HepG2 (cell line): Measurements from ENCODE around the gene CARMIL1. TPM values are rescaled to one million over a fixed set of nuclear protein-coding genes. Genes with fewer than 3 reads are reported as not detected.

Source experiments
- ATAC-seq: fragments of 200-7000 bp; cut with Tn5 transposase; 3 replicates; pipeline ENCODE4 v1.9.1; 2020; ENCODE audit warnings: mild to moderate bottlenecking, moderate library complexity
- BruUV-seq: library from RNA; stranded (reverse); fragments of 400-500 nt; replicated peaks from 2 replicates; lab custom pipeline; 2021; lab: Mats Ljungman, UMichigan
- CTCF ChIA-PET: fragments of 300-600 bp; formaldehyde crosslinking; extraction: SDS; loops from one replicate; lab custom pipeline; 2021; ENCODE audit warnings: low total read pairs, inconsistent platforms, low intra/inter-chr PET ratio; lab: Yijun Ruan, JAX
- POLR2A ChIA-PET: fragments of 350-600 bp; sonication (Branson Sonifier 250); formaldehyde crosslinking; loops from one replicate; lab custom pipeline; 2020; ENCODE audit warnings: antibody characterized with exemption, inconsistent platforms; lab: Yijun Ruan, JAX
- DNase-seq: peaks from one replicate; pipeline ENCODE4 v3.0.0-alpha.2; 2015; ENCODE audit warnings: low spot score
- FAIRE-seq: peaks from 3 replicates; lab custom pipeline; 2011; peaks lifted over from hg19 to GRCh38; lab: Jason Lieb, UNC
- H2AFZ ChIP-seq: one replicate; pipeline ENCODE4 v1.6.1; 2011; ENCODE audit warnings: low read length, inconsistent platforms
- H3K27ac ChIP-seq: fragments of 300-600 bp; 3 replicates; pipeline ENCODE4 v1.8.0; 2011; ENCODE audit warnings: mixed run types, mild to moderate bottlenecking, mixed read lengths, low read length, inconsistent platforms; ENCODE audit not compliant: insufficient read depth; ENCODE audit errors: extremely low read length
- H3K27me3 ChIP-seq, 2 experiments: fragments of 200-600 bp in 1 of 2; 2 replicates in 1 of 2; 3 replicates in 1 of 2; pipeline versions ENCODE4 v1.6.0 to v1.8.0; 2011; ENCODE audit warnings: low read length in 2 of 2, mild to moderate bottlenecking in 2 of 2, moderate library complexity in 2 of 2, inconsistent platforms in 1 of 2; ENCODE audit not compliant: insufficient read depth in 2 of 2, control insufficient read depth in 1 of 2
- H3K36me3 ChIP-seq, 2 experiments: fragments of 200-600 bp in 1 of 2; replicated peaks in 1 of 2; 2 replicates in 1 of 2; 3 replicates in 1 of 2; pipeline versions ENCODE4 v1.5.1 to v1.8.0; 2011; ENCODE audit warnings: low read length in 2 of 2, inconsistent platforms in 1 of 2; ENCODE audit not compliant: insufficient read depth in 2 of 2, control insufficient read depth in 1 of 2
- H3K4me1 ChIP-seq: 2 replicates; pipeline ENCODE4 v1.5.1; 2012; ENCODE audit warnings: low read length, inconsistent platforms; ENCODE audit not compliant: insufficient read depth
- H3K4me2 ChIP-seq: 2 replicates; pipeline ENCODE4 v1.6.0; 2011; ENCODE audit warnings: low read depth, low read length, inconsistent platforms
- H3K4me3 ChIP-seq, 3 experiments: fragments of 200-600 bp in 1 of 3; sonication (generic), shearing (Covaris generic) in 1 of 3; replicated peaks in 1 of 3; 2 replicates each; pipeline ENCODE4 v1.5.1; 2011 to 2016; ENCODE audit warnings: low read length in 3 of 3, inconsistent platforms in 2 of 3, low read depth in 2 of 3, mild to moderate bottlenecking in 2 of 3, control low read depth in 1 of 3, mixed read lengths in 1 of 3; ENCODE audit not compliant: insufficient read depth in 1 of 3
- H3K79me2 ChIP-seq: one replicate; pipeline ENCODE4 v1.6.1; 2011; ENCODE audit warnings: low read length, inconsistent platforms; ENCODE audit not compliant: insufficient read depth
- H3K9ac ChIP-seq: 2 replicates; pipeline ENCODE4 v1.6.0; 2011; ENCODE audit warnings: mild to moderate bottlenecking, low read depth, low read length, inconsistent platforms; ENCODE audit not compliant: insufficient read depth
- H3K9me3 ChIP-seq: 2 replicates; pipeline ENCODE4 v1.5.1; 2012; ENCODE audit warnings: mild to moderate bottlenecking, low read length
- H4K20me1 ChIP-seq: 2 replicates; pipeline ENCODE4 v1.6.0; 2011; ENCODE audit warnings: inconsistent platforms, mild to moderate bottlenecking, low read length, moderate library complexity; ENCODE audit not compliant: insufficient read depth
- BATF2 ChIP-seq: sonication (generic); formaldehyde crosslinking; IDR thresholded peaks from 2 replicates; pipeline ENCODE4 v1.8.0; 2022; ENCODE audit warnings: mild to moderate bottlenecking, missing genetic modification reagents, moderate library complexity
- ELF3 ChIP-seq: IDR thresholded peaks from 2 replicates; pipeline ENCODE4 v1.6.1; 2016; ENCODE audit warnings: missing genetic modification reagents, missing compliant biosample characterization
- HNF4A ChIP-seq: sonication (generic); formaldehyde crosslinking; IDR thresholded peaks from 2 replicates; pipeline ENCODE4 v1.4.0; 2020; ENCODE audit warnings: missing genetic modification reagents
- IKZF1 ChIP-seq: fragments of 450-650 bp; IDR thresholded peaks from 2 replicates; pipeline ENCODE4 v1.7.1; 2016
- KLF11 ChIP-seq: IDR thresholded peaks from 2 replicates; pipeline ENCODE4 v1.6.1; 2016; ENCODE audit warnings: missing compliant biosample characterization
- MED1 ChIP-seq: sonication (generic); formaldehyde crosslinking; IDR thresholded peaks from 2 replicates; pipeline ENCODE4 v1.4.0; 2020; ENCODE audit warnings: missing genetic modification reagents
- MED13 ChIP-seq: sonication (generic); formaldehyde crosslinking; IDR thresholded peaks from 2 replicates; pipeline ENCODE4 v1.5.0; 2020; ENCODE audit warnings: missing genetic modification reagents
- POLR2G ChIP-seq: fragments of 200-400 bp; formaldehyde crosslinking; IDR thresholded peaks from 2 replicates; pipeline ENCODE4 v1.6.1; 2018; ENCODE audit warnings: mild to moderate bottlenecking, low read depth, low read length, moderate library complexity
- ZNF274 ChIP-seq: sonication (generic); formaldehyde crosslinking; IDR thresholded peaks from 2 replicates; pipeline ENCODE4 v1.5.1; 2020; ENCODE audit warnings: mild to moderate bottlenecking, missing genetic modification reagents
- ZNF292 ChIP-seq: sonication (generic); formaldehyde crosslinking; IDR thresholded peaks from 2 replicates; pipeline ENCODE4 v1.8.1; 2022; ENCODE audit warnings: mild to moderate bottlenecking, low read depth, missing genetic modification reagents, borderline replicate concordance
- ZNF530 ChIP-seq: sonication (generic); formaldehyde crosslinking; IDR thresholded peaks from 2 replicates; pipeline ENCODE4 v1.5.0; 2020; ENCODE audit warnings: low read depth, mild to moderate bottlenecking, missing genetic modification reagents
- ZNF558 ChIP-seq: sonication (generic); formaldehyde crosslinking; IDR thresholded peaks from 2 replicates; pipeline ENCODE4 v1.9.0; 2022; ENCODE audit warnings: mild to moderate bottlenecking, missing genetic modification reagents, borderline replicate concordance
- ZNF564 ChIP-seq: sonication (generic); formaldehyde crosslinking; IDR thresholded peaks from 2 replicates; pipeline ENCODE4 v1.8.1; 2023; ENCODE audit warnings: mild to moderate bottlenecking, missing genetic modification reagents
- ZNF639 ChIP-seq: conservative IDR thresholded peaks from 2 replicates; pipeline ENCODE4 v1.6.1; 2018; ENCODE audit warnings: missing genetic modification reagents
- ZNF691 ChIP-seq: sonication (generic); formaldehyde crosslinking; IDR thresholded peaks from 2 replicates; pipeline ENCODE4 v1.4.0; 2020; ENCODE audit warnings: missing genetic modification reagents, low read depth, mild to moderate bottlenecking, borderline replicate concordance
- ZUFSP ChIP-seq: sonication (generic); formaldehyde crosslinking; IDR thresholded peaks from 2 replicates; pipeline ENCODE4 v1.9.0; 2021; ENCODE audit warnings: missing genetic modification reagents, mild to moderate bottlenecking, borderline replicate concordance
- WGBS: methylation state at CpG from one replicate; pipeline ENCODE4 v1.1.6; 2017; ENCODE audit warnings: low lambda C conversion rate; 5-methylcytosine and 5-hydroxymethylcytosine counted together
- in situ Hi-C: cut with HindIII; loops from 2 replicates; pipeline ENCODE4 v1.10.0; 2017; ENCODE audit warnings: low pct_unique_long_range_greater_than_20kb; ENCODE audit not compliant: extremely low pct_ligation_motif_present
- intact Hi-C: fragments of 100-400 bp; cut with micrococcal nuclease; formaldehyde crosslinking; loops from one replicate; pipeline ENCODE4 v1.10.0; 2022; ENCODE audit not compliant: unreplicated experiment
- polyA plus RNA-seq, 8 experiments: library from polyadenylated mRNA; depleted of rRNA in 3 of 8; stranded (reverse) in 7 of 8; unstranded in 1 of 8; fragments of >200 nt; fragmentation: Illumina TruSeq in 4 of 8; extraction: Trizol in 4 of 8; gene quantifications; 2 replicates each; pipeline versions ENCODE4 v1.2.1 to v1.2.3, GENCODE V29; 2011 to 2016; ENCODE audit warnings: low read depth in 4 of 8, missing spikeins in 1 of 8, mixed read lengths in 1 of 8; ENCODE audit not compliant: insufficient read depth in 1 of 8
- total RNA-seq, 5 experiments: library from RNA; depleted of rRNA; stranded (reverse); fragments of >200 nt; fragmentation: Illumina TruSeq; extraction: Trizol; gene quantifications; 2 replicates each; pipeline ENCODE4 v1.2.3, GENCODE V29; 2016; ENCODE audit warnings: low read depth in 1 of 5

The CARMIL1 gene
- total and polyA plus RNA-seq, 2 of the 13 experiments (the other 11 are each of a cell fraction or from before 2014, with no cell fraction given) = 1.8 to 2.6 TPM

- in situ Hi-C loops = no loop called here
- no peak overlapping the region for H3K4me2 ChIP-seq
- no peak for TF ChIP-seq ZNF564 (CRISPR knock-in tag)
- TF ChIP-seq, all 625 proteins: peak for 0
- CTCF ChIA-PET = no interaction called here
- Histone ChIP-seq H3K4me1 (peaks cover 13% of the 10 kb centered on the region), H3K4me3 (no peak overlapping the region), H2AFZ (no peak overlapping the region), H3K79me2 (no peaks in the 10 kb centered on the region), H3K9me3 (no peaks in the 10 kb centered on the region), H3K27me3 (no peaks in the 10 kb centered on the region), H3K36me3 (no peaks in the 10 kb centered on the region), H3K27ac (no peak overlapping the region), H4K20me1 (no peaks in the 10 kb centered on the region), H3K9ac (no peak overlapping the region)
- POLR2A ChIA-PET = no interaction called here
- FAIRE-seq (no peak), DNase-seq (no peak), ATAC-seq (no peak)
- 65% methylated on average over 4 of the region's 4 CpGs for WGBS
- BruUV-seq = no TSS peak
- intact Hi-C loops = no loop called here
These were observed 47.8 kb downstream of the CARMIL1 start for GRCh38 chr6:25326960-25327359.

- intact Hi-C loops (no loop called here), in situ Hi-C loops (no loop called here)
- ChIA-PET CTCF (no interaction called here), POLR2A (no interaction called here)
- H3K79me2 ChIP-seq = no peaks in the 10 kb centered on the region
- WGBS = 3% methylated on average over 2 of the region's 2 CpGs
- no peak overlapping the region for H3K4me2 ChIP-seq
- no peaks in the 10 kb centered on the region for H3K36me3 ChIP-seq
- H3K4me1 ChIP-seq = peaks cover 13% of the 10 kb centered on the region
- no peak overlapping the region for H3K4me3 ChIP-seq
- no peaks in the 10 kb centered on the region for H3K27me3 ChIP-seq
- H4K20me1 ChIP-seq = no peaks in the 10 kb centered on the region
- H3K9ac ChIP-seq = no peak overlapping the region
- DNase-seq = no peak
- H3K9me3 ChIP-seq = no peaks in the 10 kb centered on the region
- H2AFZ ChIP-seq = no peak overlapping the region
- no TSS peak for BruUV-seq
- ATAC-seq = peak; percentile 71
- no peak overlapping the region for H3K27ac ChIP-seq
- no peak for FAIRE-seq
- TF ChIP-seq ZNF639 (no peak), POLR2G (no peak), ZNF691 (CRISPR knock-in tag) (no peak), KLF11 (no peak), ELF3 (CRISPR knock-in tag) (no peak), MED13 (CRISPR knock-in tag) (no peak), ZNF558 (CRISPR knock-in tag) (no peak), ZNF530 (CRISPR knock-in tag) (no peak), ZNF292 (no peak), MED1 (CRISPR knock-in tag) (no peak), ZNF274 (CRISPR knock-in tag) (no peak), HNF4A (CRISPR knock-in tag) (no peak), BATF2 (CRISPR knock-in tag) (no peak), IKZF1 (no peak), ZUFSP (no peak)
These were observed 48.3 kb downstream of the CARMIL1 start for GRCh38 chr6:25327432-25327831.
